NCI-H2227 (cell line): ENCODE results near the gene KLF15.

Source experiments
- DNase-seq: peaks from one replicate; lab custom pipeline; 2025; ENCODE audit not compliant: unreplicated experiment; lab: John Stamatoyannopoulos, UW

KLF15 gene

GRCh38 chr3:126357295-126358037, at the start of gene KLF15:
Gene KLF15 (minus strand): TSS chr3:126357408. CDS start chr3:126352922, 4,486 bp downstream.
- DNase-seq: peak; percentile 88

- no peak for DNase-seq
Measured at GRCh38 chr3:126406389-126407296, 49.4 kb upstream of the KLF15 start.

- no peak for DNase-seq
Measured at GRCh38 chr3:126402666-126403302, 45.6 kb upstream of the KLF15 start.

GRCh38 chr3:126402178-126402577, 45.0 kb upstream of the KLF15 start:
- DNase-seq: no peak

- DNase-seq: no peak
Measured at GRCh38 chr3:126401611-126402160, 44.5 kb upstream of the KLF15 start.

- no peak for DNase-seq
Measured at GRCh38 chr3:126399756-126400155, 42.5 kb upstream of the KLF15 start.

GRCh38 chr3:126399351-126399735, 42.1 kb upstream of the KLF15 start:
- DNase-seq: no peak

DNA sequence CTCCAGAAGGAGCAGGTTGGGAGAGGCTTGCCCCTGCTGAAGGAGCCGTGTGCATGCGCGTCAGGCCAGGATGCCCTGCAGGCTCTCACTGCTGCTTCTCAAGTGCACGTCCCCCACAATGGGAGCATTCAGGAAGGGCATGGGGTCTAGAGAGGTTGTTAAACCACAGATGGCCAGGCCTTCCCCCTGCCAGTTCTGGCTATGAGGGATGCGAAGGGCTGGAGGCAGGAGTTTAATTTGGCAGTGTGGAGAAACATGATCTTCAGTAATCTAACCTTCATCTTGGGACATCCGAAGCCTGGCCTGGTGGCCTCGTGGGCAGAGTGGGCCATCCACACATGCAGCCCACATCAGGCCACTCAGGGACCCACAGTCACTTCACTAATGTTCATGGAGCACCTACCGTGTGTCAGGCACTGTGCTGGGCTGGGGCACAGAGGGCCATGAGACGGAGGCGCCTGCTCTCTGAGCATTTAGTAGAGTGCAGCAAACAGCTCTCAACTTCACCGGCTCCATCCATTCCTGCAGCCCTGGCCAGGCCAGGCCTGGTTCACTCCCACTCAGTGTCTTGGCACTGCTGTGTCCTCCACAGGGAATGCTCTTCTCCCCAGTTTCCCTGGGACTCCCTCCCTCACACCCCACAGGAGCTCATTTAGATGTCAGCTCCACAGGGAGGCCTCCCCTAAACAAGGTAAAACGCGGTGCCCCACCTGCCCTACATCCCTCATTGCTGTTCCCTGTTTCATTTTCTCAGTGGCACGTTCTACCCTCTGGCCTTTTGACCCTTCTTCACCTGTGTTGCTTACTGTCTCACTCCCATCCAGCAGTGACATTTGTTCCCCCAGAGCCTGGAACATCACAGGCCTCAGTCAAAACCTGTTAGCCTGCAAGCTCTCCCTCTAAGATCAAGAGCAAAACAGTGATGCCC, 41.5 kb upstream of the KLF15 start:
- no peak for DNase-seq

GRCh38 chr3:126397610-126398422, 40.6 kb upstream of the KLF15 start:
- no peak for DNase-seq

DNA sequence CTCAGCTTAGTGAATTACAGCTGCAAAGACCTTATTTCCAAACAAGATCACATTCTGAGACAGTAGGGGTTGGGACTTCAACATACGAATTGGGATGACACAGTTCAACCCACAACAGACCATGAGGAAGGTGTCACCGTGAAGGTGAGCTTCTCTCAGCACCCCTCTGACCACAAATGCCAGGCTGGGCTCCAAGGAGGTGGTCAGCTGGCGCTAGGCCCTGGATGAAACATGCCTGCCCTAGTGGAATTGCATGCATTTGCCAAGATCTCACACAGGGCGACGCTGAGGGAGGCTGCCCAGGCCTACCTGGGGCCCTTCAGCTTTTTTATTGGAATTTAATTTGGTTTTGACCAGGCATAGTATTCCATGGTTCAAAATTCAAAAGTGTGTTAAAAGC, 39.3 kb upstream of the KLF15 start:
- no peak for DNase-seq

DNA sequence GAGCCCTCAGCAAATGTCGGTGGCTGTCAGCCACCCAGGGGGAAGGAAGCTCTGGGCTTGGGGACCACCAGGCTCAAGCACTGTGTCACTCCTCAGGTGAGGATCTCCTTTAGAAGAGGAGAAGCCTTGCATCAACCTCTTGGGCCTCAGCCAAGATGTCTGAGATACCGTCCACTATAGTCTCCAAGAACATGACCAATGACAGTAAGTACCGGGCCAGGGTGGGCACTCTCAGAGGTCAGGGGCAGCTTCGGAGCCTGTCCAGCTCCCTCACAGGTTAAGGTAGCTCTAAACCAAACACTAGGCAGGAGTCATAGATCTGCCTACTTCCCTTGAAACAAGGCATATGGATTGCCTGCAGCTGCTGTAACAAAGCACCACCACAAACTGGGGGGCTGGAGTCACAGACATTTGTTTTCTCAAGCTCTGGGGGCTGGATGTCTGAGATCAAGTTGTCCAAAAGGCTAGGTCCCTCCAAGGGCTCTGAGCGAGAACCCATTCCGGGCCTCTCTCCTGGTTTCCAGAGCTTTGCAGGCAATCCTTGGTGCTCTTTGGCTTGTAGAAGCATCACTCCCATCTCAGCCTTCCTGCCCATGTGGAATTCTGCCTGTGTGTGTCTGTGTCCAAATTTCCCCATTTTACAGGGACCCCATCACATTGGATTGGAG, 38.8 kb upstream of the KLF15 start:
- DNase-seq: no peak

DNA sequence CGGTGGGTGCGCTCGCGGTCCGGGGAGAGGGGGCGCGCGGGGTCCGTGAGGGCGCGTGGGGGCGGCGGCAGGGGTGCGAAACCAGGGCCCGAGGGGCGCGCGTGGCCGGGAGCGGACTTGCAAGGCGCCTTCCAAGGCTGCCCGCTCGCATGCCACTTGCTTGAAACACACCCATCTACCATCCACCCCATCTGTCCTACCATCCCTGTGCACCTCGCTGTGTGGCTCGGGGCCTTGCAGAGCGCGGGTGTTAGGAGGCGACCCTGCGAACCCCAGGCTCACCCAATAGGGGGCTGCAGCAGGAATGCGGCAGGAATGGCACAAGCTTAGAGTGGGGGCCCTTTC, 37.7 kb upstream of the KLF15 start:
- DNase-seq: no peak

DNA sequence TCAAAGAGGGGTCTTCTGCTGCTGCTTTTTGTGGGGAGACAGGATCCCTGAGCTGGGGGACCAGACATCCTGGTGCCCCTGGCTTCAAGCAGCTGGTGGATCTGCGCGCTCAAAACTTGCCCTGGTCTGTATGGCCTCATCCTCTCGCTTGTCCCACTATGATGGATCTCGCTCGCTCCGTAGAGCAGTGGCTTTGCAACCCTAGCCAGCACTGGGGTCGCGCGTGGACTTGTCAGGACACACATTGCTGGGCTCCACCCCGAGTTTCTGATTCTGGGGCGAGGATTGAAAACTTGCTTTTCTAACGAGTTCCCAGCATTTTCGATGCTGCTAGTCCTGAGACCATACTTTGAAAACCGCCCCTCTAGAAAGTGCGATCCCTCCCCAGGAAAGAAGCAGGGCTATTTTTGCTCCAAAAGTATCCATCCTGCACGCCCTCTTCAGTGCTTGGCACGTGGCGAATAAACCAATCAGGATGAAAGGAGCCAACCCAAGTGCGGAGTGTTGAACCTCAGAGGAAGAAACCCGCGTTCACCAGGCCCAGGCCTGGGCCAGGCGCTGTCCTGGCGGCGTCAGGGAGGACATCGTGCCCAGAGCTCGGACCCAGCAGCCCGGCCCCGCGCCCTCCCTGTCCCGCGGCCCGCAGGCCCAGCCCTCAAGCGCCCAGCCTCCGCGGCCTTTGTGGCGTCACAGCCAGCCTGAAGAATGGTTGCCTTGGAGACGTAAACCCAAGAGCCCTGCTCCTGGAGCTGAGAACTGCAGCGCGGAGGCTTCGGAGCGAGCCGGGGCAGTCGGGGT, 37.2 kb upstream of the KLF15 start, which contains the start of gene CFAP100:
TSS of gene CFAP100 (plus strand) at position 731 of the 798 bp plus-strand sequence. CDS start 1,092 bp downstream, outside the sequence.
- peak; percentile 4 for DNase-seq

- no peak for DNase-seq
Measured at GRCh38 chr3:126393563-126393962, 36.4 kb upstream of the KLF15 start.

GRCh38 chr3:126392246-126392645, 35.0 kb upstream of the KLF15 start:
- no peak for DNase-seq

DNA sequence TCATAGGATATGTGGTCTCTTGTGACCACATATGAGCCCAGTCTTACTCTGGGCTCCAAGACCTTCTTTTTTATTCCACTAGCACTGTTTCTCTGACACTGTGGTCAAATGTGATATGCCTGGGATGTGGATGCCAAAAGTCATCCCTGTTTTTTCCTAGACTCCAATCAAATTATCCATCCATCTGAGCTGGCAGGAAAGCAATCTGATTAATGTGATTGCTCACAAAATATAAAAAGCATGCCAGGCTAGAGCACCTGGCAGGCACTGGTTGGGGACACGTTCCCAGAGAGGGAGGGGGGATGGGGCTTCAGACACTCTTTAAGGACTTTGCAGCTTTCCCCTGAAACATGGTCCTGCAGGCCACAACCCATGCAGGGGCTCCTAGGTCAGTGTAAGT, 34.4 kb upstream of the KLF15 start:
- no peak for DNase-seq

DNA sequence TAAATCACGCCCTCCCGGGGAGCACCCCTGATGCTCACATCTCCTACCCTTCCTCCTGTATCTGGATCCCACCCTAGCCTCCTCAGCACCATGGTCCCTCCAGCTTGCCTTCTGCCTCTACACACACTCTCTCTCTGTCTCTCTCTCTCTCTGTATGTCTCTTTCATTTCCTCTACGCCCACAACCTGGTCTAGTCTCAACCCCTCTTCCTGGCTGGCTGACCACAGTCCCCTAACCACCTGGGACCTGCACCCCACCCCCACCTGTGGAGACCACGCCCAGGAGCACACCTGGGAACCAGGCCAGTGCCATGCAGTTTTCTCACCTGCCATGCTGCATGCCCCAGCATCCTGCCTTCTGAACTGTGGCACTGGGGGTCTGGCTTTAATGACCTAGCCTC, 33.5 kb upstream of the KLF15 start:
- DNase-seq: no peak

DNA sequence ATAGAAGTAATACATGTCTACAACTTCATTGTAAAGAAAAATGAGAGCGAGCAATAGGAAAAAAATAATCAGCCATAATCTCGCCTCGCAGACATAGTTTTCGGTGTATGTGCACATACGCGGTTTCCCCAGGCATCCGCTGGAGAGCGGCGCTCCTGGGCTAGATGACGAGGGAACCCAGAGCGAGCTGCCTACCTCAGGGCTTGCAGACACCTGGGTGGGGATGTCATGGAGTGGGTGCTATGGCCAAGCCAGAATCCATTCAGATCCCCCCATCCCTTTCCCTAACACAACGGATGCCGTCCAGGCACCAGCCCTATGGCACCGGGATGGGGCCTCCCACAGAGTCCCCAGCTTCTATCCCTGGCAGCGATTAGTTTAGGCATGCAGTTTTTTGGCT, 33.0 kb upstream of the KLF15 start:
- no peak for DNase-seq
